Natural killer cell (primary cell): ENCODE data around the gene ITGA5. TPM values are rescaled to one million over a fixed set of nuclear protein-coding genes. Genes with fewer than 3 reads are reported as not detected.

ENCODE experiments used
- ATAC-seq, 3 donors: fragments of 150-1000 bp in 2 of 3; fragments of 200-7000 bp in 1 of 3; cut with Tn5 transposase; 1 replicate in 1 of 3; 2 replicates in 2 of 3; pipeline ENCODE4 v1.10.0; 2021; ENCODE audit warnings: mild to moderate bottlenecking in 2 of 3, moderate library complexity in 2 of 3
- DNase-seq, 2 donors: peaks; one replicate each; pipeline versions ENCODE4 v3.0.0 to v3.0.0-alpha.2; 2013 to 2021; ENCODE audit warnings: mixed read lengths in 1 of 2
- H3K27ac ChIP-seq: one replicate; pipeline ENCODE4 v1.5.1; 2013; ENCODE audit warnings: mild to moderate bottlenecking, low read length
- H3K27me3 ChIP-seq: one replicate; pipeline ENCODE4 v1.6.1; 2013; ENCODE audit warnings: low read length; ENCODE audit not compliant: control insufficient read depth, insufficient read depth
- H3K36me3 ChIP-seq: one replicate; pipeline ENCODE4 v1.6.1; 2013; ENCODE audit warnings: low read length; ENCODE audit not compliant: control insufficient read depth, insufficient read depth
- H3K4me1 ChIP-seq: one replicate; pipeline ENCODE4 v1.6.1; 2013; ENCODE audit warnings: low read length; ENCODE audit not compliant: control insufficient read depth, insufficient read depth
- H3K4me3 ChIP-seq: one replicate; pipeline ENCODE4 v1.5.1; 2013; ENCODE audit warnings: low read length
- H3K9me3 ChIP-seq: one replicate; pipeline ENCODE4 v1.6.1; 2013; ENCODE audit warnings: low read length; ENCODE audit not compliant: control insufficient read depth, insufficient read depth
- H3K27ac Mint-ChIP-seq, 2 donors: one replicate each; pipeline ENCODE4 v1.8.0; 2022; ENCODE audit warnings: mild to moderate bottlenecking in 2 of 2, mixed read lengths in 2 of 2, moderate library complexity in 1 of 2
- H3K27me3 Mint-ChIP-seq, 2 donors: one replicate each; pipeline ENCODE4 v1.8.0; 2022; ENCODE audit warnings: low read depth in 2 of 2, mixed read lengths in 2 of 2
- H3K36me3 Mint-ChIP-seq: one replicate; pipeline ENCODE4 v1.8.0; 2022; ENCODE audit warnings: mixed read lengths
- H3K4me1 Mint-ChIP-seq, 2 donors: one replicate each; pipeline ENCODE4 v1.8.0; 2022; ENCODE audit warnings: mixed read lengths in 2 of 2
- H3K4me3 Mint-ChIP-seq: one replicate; pipeline ENCODE4 v1.8.0; 2022; ENCODE audit warnings: mild to moderate bottlenecking, moderate library complexity, mixed read lengths
- H3K9me3 Mint-ChIP-seq, 2 donors: one replicate each; pipeline ENCODE4 v1.8.0; 2022; ENCODE audit warnings: mixed read lengths in 2 of 2
- WGBS: methylation state at CpG from one replicate; pipeline ENCODE4 v1.1.7; 2013; ENCODE audit warnings: missing lambda C conversion rate; ENCODE audit not compliant: insufficient coverage; 5-methylcytosine and 5-hydroxymethylcytosine counted together
- intact Hi-C: fragments of 100-400 bp; cut with micrococcal nuclease; formaldehyde crosslinking; loops from one replicate; pipeline ENCODE4 v1.14.2; 2022
- total RNA-seq, 4 donors: library from RNA; stranded (reverse); fragments of 120-200 nt in 1 of 4; gene quantifications; one replicate each; pipeline versions ENCODE4 v1.2.3 to v1.2.4, GENCODE V29; 2013 to 2022
- TF ChIP-seq, protein P1 (sequence below): fragments of 200-600 bp; IDR thresholded peaks from one replicate; pipeline ENCODE4 v1.8.0; 2022; ENCODE audit warnings: antibody characterized with exemption

ITGA5 gene
- total RNA-seq, 3 donors from 2014 or later (not counting 1 experiment from before 2014, with no cell fraction given) = 177 to 232 (median 207) TPM

DNA sequence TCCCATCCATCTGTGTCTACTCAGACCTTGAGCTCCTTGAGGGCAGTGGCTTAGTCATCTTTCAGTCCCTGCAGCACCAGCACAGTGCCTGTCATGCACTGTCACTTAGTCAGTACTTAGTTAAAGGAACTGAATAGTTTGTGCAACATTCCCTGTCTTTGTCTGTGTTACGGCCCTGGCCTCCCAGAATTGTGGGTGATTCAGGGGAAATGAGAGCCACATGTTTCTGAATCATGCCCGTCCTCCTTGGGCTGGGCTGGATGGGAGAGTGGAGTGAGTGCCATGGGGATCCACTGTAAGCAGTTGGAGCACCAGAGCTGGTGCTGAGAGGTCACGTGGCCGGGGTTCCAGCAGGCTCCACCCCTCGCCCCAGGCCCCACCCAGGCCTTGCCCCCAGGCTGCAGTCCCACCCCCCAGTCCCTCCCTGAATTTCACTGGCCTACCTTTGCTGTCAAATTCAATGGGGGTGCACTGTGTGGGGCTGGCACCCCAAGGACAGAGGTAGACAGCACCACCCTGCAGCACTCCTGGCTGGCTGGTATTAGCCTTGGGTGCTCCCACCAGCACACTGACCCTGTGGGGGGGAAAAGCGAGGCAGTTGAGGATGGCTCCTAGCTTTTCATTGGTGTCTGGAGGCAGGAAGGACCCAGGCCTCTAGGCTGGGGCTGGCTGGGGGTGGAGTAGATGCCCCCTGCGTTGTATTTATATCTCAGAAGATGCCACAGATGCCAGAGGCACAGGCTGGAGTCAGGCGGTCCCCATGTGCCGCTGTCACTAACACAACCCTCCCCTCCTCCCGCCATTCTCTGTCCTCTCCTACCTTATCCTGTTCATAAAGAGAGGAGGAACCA lies 7.5 kb downstream of the ITGA5 start:
- intact Hi-C loops = no loop called here
- TF ChIP-seq, protein P1, sequence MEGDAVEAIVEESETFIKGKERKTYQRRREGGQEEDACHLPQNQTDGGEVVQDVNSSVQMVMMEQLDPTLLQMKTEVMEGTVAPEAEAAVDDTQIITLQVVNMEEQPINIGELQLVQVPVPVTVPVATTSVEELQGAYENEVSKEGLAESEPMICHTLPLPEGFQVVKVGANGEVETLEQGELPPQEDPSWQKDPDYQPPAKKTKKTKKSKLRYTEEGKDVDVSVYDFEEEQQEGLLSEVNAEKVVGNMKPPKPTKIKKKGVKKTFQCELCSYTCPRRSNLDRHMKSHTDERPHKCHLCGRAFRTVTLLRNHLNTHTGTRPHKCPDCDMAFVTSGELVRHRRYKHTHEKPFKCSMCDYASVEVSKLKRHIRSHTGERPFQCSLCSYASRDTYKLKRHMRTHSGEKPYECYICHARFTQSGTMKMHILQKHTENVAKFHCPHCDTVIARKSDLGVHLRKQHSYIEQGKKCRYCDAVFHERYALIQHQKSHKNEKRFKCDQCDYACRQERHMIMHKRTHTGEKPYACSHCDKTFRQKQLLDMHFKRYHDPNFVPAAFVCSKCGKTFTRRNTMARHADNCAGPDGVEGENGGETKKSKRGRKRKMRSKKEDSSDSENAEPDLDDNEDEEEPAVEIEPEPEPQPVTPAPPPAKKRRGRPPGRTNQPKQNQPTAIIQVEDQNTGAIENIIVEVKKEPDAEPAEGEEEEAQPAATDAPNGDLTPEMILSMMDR = no peak
- H3K9me3 Mint-ChIP-seq = no peaks in the 10 kb centered on the region
- H3K27me3 Mint-ChIP-seq = no peaks in the 10 kb centered on the region
- Histone ChIP-seq H3K4me3 (no peak overlapping the region), H3K27ac (peak overlapping the region; percentile 89), H3K4me1 (peaks cover 82% of the 10 kb centered on the region), H3K9me3 (no peaks in the 10 kb centered on the region), H3K36me3 (peaks cover 37% of the 10 kb centered on the region), H3K27me3 (no peaks in the 10 kb centered on the region)
- peak overlapping the region; percentile 40 for H3K4me3 Mint-ChIP-seq
- 42% methylated on average over 8 of the region's 10 CpGs for WGBS
- peaks cover 8% of the 10 kb centered on the region for H3K36me3 Mint-ChIP-seq
- DNase-seq = peak; percentile 39 to 73
- ATAC-seq = peak; percentile 33 to 49 (median 38)
- H3K27ac Mint-ChIP-seq = peak overlapping the region; percentile 87 to 91
- peaks cover 53 to 83% of the 10 kb centered on the region in 2 donors for H3K4me1 Mint-ChIP-seq

DNA sequence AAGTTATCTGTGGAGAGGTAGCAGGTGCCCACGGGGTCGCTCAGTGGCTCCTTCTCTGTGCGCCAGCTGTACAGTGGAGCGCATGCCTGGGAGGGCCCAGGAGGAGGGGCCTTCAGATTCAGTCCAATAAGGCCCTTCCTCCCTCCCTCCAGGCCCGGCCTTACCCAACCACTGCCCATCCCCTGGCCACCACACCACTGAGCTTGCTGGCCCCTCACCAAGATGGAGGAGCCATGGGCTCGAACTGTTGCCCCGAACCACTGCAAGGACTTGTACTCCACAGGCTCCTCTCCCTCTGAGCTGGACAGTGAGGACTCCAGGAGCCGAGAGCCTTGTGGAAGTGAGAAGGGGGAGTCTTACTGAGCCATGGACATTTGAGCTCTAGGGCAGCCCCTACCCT lies 9.8 kb downstream of the ITGA5 start:
- 93% methylated on average over 8 of the region's 8 CpGs for WGBS
- no peak for DNase-seq
- peaks cover 53 to 86% of the 10 kb centered on the region in 2 donors for H3K4me1 Mint-ChIP-seq

DNA sequence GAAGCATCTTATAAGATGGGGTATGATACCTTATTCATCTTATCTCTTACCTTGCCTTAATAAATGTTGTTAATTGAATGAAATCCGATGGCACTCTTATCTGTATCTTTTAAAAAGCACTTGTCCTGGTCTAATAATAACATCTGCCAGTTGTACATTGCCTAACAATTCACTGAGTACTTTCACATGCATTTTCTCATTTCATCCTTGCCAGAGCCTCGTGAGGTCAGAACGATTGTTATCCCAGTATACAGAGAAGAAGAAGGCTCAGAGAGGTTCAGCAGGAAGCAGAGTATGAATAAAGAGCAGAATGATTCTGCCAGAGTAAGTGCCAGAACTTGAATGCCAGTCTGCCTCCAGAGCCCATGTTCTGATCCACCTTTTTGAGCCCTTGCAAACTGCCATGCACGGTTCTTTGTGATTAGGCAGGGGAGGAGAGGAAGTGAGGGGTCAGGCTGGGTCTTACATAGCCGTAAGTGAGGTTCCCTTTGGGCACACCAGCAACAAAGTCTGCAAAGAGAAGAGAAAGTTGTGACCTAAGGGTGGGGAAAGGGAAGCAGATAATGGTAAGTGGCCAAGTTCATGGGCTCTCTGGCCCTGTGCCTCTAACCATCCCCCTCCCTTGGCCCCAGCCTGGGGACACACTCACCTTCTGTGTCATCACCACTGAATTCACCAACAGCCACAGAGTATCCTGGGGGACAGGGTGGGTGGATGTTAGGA lies 11.7 kb downstream of the ITGA5 start:
- no peaks in the 10 kb centered on the region for H3K27me3 Mint-ChIP-seq
- H3K27ac Mint-ChIP-seq = peak overlapping the region; percentile 62 to 74
- WGBS = 79% methylated on average over 4 of the region's 5 CpGs
- no peak for DNase-seq
- H3K4me1 ChIP-seq = peaks cover 57% of the 10 kb centered on the region
- intact Hi-C loops = no loop called here
- H3K4me3 ChIP-seq = no peak overlapping the region
- H3K36me3 Mint-ChIP-seq = peaks cover 19% of the 10 kb centered on the region
- TF ChIP-seq, protein P1 = no peak
- peaks cover 79% of the 10 kb centered on the region for H3K36me3 ChIP-seq
- ATAC-seq = no peak
- H3K9me3 Mint-ChIP-seq = no peaks in the 10 kb centered on the region
- no peak overlapping the region for H3K27ac ChIP-seq
- H3K27me3 ChIP-seq = no peaks in the 10 kb centered on the region
- no peaks in the 10 kb centered on the region for H3K9me3 ChIP-seq
- no peak overlapping the region for H3K4me3 Mint-ChIP-seq
- peaks cover 39 to 69% of the 10 kb centered on the region in 2 donors for H3K4me1 Mint-ChIP-seq

More for the DNA sequence above, 9.8 kb downstream of the ITGA5 start:
- peaks cover 19% of the 10 kb centered on the region for H3K36me3 Mint-ChIP-seq
- H3K27me3 ChIP-seq = no peaks in the 10 kb centered on the region
- no peak overlapping the region for H3K4me3 Mint-ChIP-seq
- H3K4me1 ChIP-seq = peaks cover 72% of the 10 kb centered on the region
- intact Hi-C loops = no loop called here
- H3K9me3 Mint-ChIP-seq = no peaks in the 10 kb centered on the region
- no peak overlapping the region for H3K27ac Mint-ChIP-seq
- H3K4me3 ChIP-seq = no peak overlapping the region
- no peaks in the 10 kb centered on the region for H3K9me3 ChIP-seq
- H3K27me3 Mint-ChIP-seq = no peaks in the 10 kb centered on the region
- H3K36me3 ChIP-seq = peaks cover 60% of the 10 kb centered on the region
- ATAC-seq = no peak
- TF ChIP-seq, protein P1 = no peak
- no peak overlapping the region for H3K27ac ChIP-seq
